ENCODE results near the gene PJA2. TPM values are rescaled to one million over a fixed set of nuclear protein-coding genes. Genes with fewer than 3 reads are reported as not detected.
"Not testable (repeated sequence)": the region's sequence is repeated elsewhere in the genome, so short reads cannot be mapped to it uniquely, and the experiment has no call there.

Gene PJA2
- total RNA-seq, 1 experiment from 2014 or later, result 30.0 TPM

GRCh38 chr5:109286628-109287027, 123.1 kb downstream of the PJA2 start:
- DNase-seq (ENCODE audit: low read depth); in situ Hi-C loops (cut with HindIII; ENCODE audit: low pct_unique_long_range_greater_than_20kb, low sequenced_read_pairs): not testable (repeated sequence)

Measured in Caki2 (cell line).